SK-N-SH (cell line): Measurements from ENCODE around the gene PPARGC1A.

Source experiments
- CHD2 ChIP-seq: fragments of 150-350 bp; IDR thresholded peaks from 2 replicates; pipeline ENCODE4 v1.6.1; 2018; ENCODE audit warnings: low read length; ENCODE audit not compliant: partially characterized antibody
- CTCF ChIP-seq: fragments of 200-600 bp; sonication (generic); IDR thresholded peaks from 2 replicates; pipeline ENCODE4 v1.6.1; 2017; ENCODE audit warnings: antibody characterized with exemption, mild to moderate bottlenecking, moderate library complexity
- EZH2phosphoT487 ChIP-seq: fragments of 200-600 bp; sonication (generic); IDR thresholded peaks from 2 replicates; pipeline ENCODE4 v1.6.1; 2017; ENCODE audit warnings: low read depth, mixed run types, mild to moderate bottlenecking, antibody characterized with exemption, moderate library complexity, borderline replicate concordance
- FOXM1 ChIP-seq: IDR thresholded peaks from 2 replicates; pipeline ENCODE4 v1.4.0; 2012; ENCODE audit warnings: low read depth, mild to moderate bottlenecking
- IRF3 ChIP-seq: fragments of 150-350 bp; IDR thresholded peaks from 2 replicates; pipeline ENCODE4 v1.6.1; 2016; ENCODE audit warnings: mild to moderate bottlenecking, low read depth, low read length
- MAX ChIP-seq: IDR thresholded peaks from 2 replicates; pipeline ENCODE4 v1.4.0; 2012; ENCODE audit warnings: low read depth
- NFIC ChIP-seq: IDR thresholded peaks from 2 replicates; pipeline ENCODE4 v1.4.0; 2012; ENCODE audit warnings: borderline replicate concordance
- REST ChIP-seq: IDR thresholded peaks from 2 replicates; pipeline ENCODE4 v1.6.1; 2012; ENCODE audit warnings: mild to moderate bottlenecking, low read depth, low read length, moderate library complexity
- YY1 ChIP-seq: IDR thresholded peaks from 2 replicates; pipeline ENCODE4 v1.4.0; 2012; ENCODE audit warnings: low read depth, mild to moderate bottlenecking

- TF ChIP-seq FOXM1 (no peak), CTCF (no peak), CHD2 (no peak), REST (no peak), NFIC (no peak), EZH2phosphoT487 (no peak), IRF3 (no peak), MAX (no peak), YY1 (no peak)
Measured at GRCh38 chr4:23770011-23770410, 119.8 kb downstream of the PPARGC1A start.
